ENCODE results near the gene SLC39A11. TPM values are rescaled to one million over a fixed set of nuclear protein-coding genes. Genes with fewer than 3 reads are reported as not detected.

SLC39A11 gene
- total RNA-seq, 2 experiments from 2014 or later = 25.6 to 51.5 TPM

DNA sequence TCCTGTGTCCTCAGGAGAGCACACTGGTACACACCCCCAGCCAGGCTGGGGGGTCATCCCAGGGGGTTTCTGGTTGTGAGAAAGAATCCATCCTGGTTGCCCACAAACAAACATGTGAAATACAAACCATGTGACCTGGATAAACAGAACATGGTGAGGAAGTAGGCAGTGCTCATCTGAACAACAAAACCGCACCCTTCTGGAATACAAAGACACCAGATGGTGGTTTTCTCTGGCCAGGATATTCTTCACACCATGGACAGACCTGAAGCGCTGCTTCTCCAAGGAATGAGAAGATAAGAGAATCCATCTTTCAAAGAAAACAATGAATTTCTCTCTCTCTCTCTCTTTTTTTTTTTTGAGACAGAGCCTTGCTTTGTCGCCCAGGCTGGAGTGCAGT is 302.3 kb downstream of the SLC39A11 start:
- no peak for DNase-seq (ENCODE audit: low spot score)
- intact Hi-C loops (cut with micrococcal nuclease; ENCODE audit: unreplicated experiment) = no loop called here
- POLR2A ChIA-PET = no interaction called here
- TF ChIP-seq, protein P1, sequence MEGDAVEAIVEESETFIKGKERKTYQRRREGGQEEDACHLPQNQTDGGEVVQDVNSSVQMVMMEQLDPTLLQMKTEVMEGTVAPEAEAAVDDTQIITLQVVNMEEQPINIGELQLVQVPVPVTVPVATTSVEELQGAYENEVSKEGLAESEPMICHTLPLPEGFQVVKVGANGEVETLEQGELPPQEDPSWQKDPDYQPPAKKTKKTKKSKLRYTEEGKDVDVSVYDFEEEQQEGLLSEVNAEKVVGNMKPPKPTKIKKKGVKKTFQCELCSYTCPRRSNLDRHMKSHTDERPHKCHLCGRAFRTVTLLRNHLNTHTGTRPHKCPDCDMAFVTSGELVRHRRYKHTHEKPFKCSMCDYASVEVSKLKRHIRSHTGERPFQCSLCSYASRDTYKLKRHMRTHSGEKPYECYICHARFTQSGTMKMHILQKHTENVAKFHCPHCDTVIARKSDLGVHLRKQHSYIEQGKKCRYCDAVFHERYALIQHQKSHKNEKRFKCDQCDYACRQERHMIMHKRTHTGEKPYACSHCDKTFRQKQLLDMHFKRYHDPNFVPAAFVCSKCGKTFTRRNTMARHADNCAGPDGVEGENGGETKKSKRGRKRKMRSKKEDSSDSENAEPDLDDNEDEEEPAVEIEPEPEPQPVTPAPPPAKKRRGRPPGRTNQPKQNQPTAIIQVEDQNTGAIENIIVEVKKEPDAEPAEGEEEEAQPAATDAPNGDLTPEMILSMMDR (conservative IDR thresholded peaks at IDR 0.05; ENCODE audit: low read length) = no peak
- TF ChIP-seq EZH2phosphoT487 (IDR thresholded peaks at IDR 0.05; ENCODE audit: borderline replicate concordance, low read depth, low read length) = no peak
- Histone ChIP-seq H3K9me3 (ENCODE audit: low read length) (peaks cover 25% of the 10 kb centered on the region; the same call in 1 of the 2 replicates), H3K9me2 (ENCODE audit: insufficient read depth, low read length) (no peaks in the 10 kb centered on the region), H4K20me1 (ENCODE audit: insufficient read depth, low read length) (no peaks in the 10 kb centered on the region), H3K4me2 (ENCODE audit: low read length) (no peak overlapping the region), H3K4me3 (ENCODE audit: low read depth, low read length, poor library complexity, severe bottlenecking) (no peak overlapping the region), H2AFZ (ENCODE audit: low read length) (no peak overlapping the region), H3K36me3 (ENCODE audit: insufficient read depth, low read length) (peaks cover 5% of the 10 kb centered on the region; the same call in 1 of the 2 replicates), H3K27ac (ENCODE audit: low read depth, low read length, poor library complexity, severe bottlenecking) (no peak overlapping the region), H3K79me2 (ENCODE audit: insufficient read depth, low read depth, low read length) (no peaks in the 10 kb centered on the region), H3K4me1 (ENCODE audit: insufficient read depth, low read length, poor library complexity, severe bottlenecking) (no peaks in the 10 kb centered on the region)
- CTCF ChIA-PET (ENCODE audit: unreplicated experiment) = no interaction called here
- no TSS peak for BruUV-seq (replicated peaks)

DNA sequence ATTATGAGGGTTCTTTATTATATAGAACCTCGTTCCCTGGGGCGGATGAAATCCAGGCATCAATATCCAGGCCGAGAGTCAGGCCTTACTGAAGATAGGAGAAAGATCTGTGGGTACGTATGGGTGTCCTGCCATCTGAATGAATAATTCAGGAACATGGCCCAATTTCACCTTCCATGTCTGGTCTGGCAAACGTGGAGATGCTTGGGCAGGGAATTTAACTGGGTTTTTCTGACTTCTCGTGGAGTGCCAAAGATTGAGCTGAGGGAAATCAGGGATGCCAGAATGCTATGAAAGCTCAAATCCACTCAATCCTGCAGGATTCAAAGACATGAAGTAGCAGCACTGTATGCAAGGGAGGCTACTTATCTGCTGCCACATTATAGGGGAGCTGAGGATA is 302.8 kb downstream of the SLC39A11 start:
- no peaks in the 10 kb centered on the region for H4K20me1 ChIP-seq (ENCODE audit: insufficient read depth, low read length)
- no peak overlapping the region for H2AFZ ChIP-seq (ENCODE audit: low read length)
- no peaks in the 10 kb centered on the region for H3K9me2 ChIP-seq (ENCODE audit: insufficient read depth, low read length)
- DNase-seq (ENCODE audit: low spot score) = no peak
- H3K4me2 ChIP-seq (ENCODE audit: low read length) = no peak overlapping the region
- POLR2A ChIA-PET = no interaction called here
- BruUV-seq (replicated peaks) = no TSS peak
- no peak overlapping the region for H3K27ac ChIP-seq (ENCODE audit: low read depth, low read length, poor library complexity, severe bottlenecking)
- H3K79me2 ChIP-seq (ENCODE audit: insufficient read depth, low read depth, low read length) = no peaks in the 10 kb centered on the region
- intact Hi-C loops (cut with micrococcal nuclease; ENCODE audit: unreplicated experiment) = no loop called here
- CTCF ChIA-PET (ENCODE audit: unreplicated experiment) = no interaction called here
- no peaks in the 10 kb centered on the region for H3K4me1 ChIP-seq (ENCODE audit: insufficient read depth, low read length, poor library complexity, severe bottlenecking)
- H3K4me3 ChIP-seq (ENCODE audit: low read depth, low read length, poor library complexity, severe bottlenecking) = no peak overlapping the region
- peaks cover 5% of the 10 kb centered on the region; the same call in 1 of the 2 replicates for H3K36me3 ChIP-seq (ENCODE audit: insufficient read depth, low read length)
- H3K9me3 ChIP-seq (ENCODE audit: low read length) = peaks cover 25% of the 10 kb centered on the region; the same call in 1 of the 2 replicates
- TF ChIP-seq, protein P1 (conservative IDR thresholded peaks at IDR 0.05; ENCODE audit: low read length) = no peak
- no peak for TF ChIP-seq EZH2phosphoT487 (IDR thresholded peaks at IDR 0.05; ENCODE audit: borderline replicate concordance, low read depth, low read length)

- Histone ChIP-seq H3K4me2 (ENCODE audit: low read length) (no peak overlapping the region), H3K27ac (ENCODE audit: low read depth, low read length, poor library complexity, severe bottlenecking) (no peak overlapping the region), H3K9me3 (ENCODE audit: low read length) (peaks cover 20% of the 10 kb centered on the region; the same call in 1 of the 2 replicates), H3K36me3 (ENCODE audit: insufficient read depth, low read length) (peaks cover 5% of the 10 kb centered on the region; the same call in 1 of the 2 replicates), H3K4me3 (ENCODE audit: low read depth, low read length, poor library complexity, severe bottlenecking) (no peak overlapping the region), H3K79me2 (ENCODE audit: insufficient read depth, low read depth, low read length) (no peaks in the 10 kb centered on the region), H2AFZ (ENCODE audit: low read length) (no peak overlapping the region), H4K20me1 (ENCODE audit: insufficient read depth, low read length) (no peaks in the 10 kb centered on the region), H3K9me2 (ENCODE audit: insufficient read depth, low read length) (no peaks in the 10 kb centered on the region), H3K4me1 (ENCODE audit: insufficient read depth, low read length, poor library complexity, severe bottlenecking) (no peaks in the 10 kb centered on the region)
- TF ChIP-seq EZH2phosphoT487 (IDR thresholded peaks at IDR 0.05; ENCODE audit: borderline replicate concordance, low read depth, low read length) = no peak
- TF ChIP-seq, protein P1 (conservative IDR thresholded peaks at IDR 0.05; ENCODE audit: low read length) = no peak
- DNase-seq (ENCODE audit: low spot score) = no peak
- intact Hi-C loops (cut with micrococcal nuclease; ENCODE audit: unreplicated experiment) = no loop called here
- ChIA-PET CTCF (ENCODE audit: unreplicated experiment) (no interaction called here), POLR2A (no interaction called here)
- no TSS peak for BruUV-seq (replicated peaks)
Measured at GRCh38 chr17:72788950-72789585, 303.4 kb downstream of the SLC39A11 start.

Data from OCI-LY7 (cell line).